ENCODE data around the gene CSMD2. TPM values are rescaled to one million over a fixed set of nuclear protein-coding genes. Genes with fewer than 3 reads are reported as not detected.

CSMD2 gene
- total and polyA plus RNA-seq, 8 donors = 0.20 to 0.81 (median 0.47) TPM

DNA sequence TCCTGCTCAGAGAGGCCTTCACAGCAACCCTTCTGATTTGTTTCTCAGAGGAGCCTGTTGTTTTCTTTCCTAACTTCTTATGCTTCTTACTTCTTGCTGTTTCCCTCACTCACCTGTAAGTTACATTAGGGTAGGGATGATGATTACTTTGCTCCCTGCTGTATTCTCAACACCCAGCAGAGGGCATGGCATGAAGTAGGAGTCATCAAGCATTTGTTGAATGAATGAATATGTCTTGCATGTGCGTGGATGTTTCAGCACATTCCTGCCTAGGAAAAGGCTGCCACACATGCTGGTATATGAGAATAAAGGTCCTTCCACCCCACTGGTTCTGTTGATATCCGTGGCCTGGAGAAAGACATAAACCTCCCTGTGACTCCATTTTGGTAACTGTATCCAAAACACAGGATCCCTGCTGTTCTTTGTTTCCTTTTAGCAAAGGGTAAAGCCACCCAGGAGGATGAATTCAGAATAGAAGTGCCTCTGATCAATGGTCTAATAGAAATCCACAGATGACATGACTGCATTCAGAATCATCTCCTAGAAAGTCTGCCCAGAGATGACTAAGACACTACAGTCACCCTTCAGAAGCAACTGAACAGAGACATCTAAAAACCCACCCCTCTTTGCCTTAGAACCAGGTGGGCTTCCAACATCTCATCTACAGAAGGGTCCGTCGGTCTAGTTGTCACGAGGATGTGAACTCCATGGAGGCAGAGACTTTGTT lies 523.8 kb downstream of the CSMD2 start:
- intact Hi-C loops (cut with DNase I) = no loop called here
- ATAC-seq = peak; percentile 51
- H3K4me1 ChIP-seq = no peaks in the 10 kb centered on the region
- H3K36me3 ChIP-seq = no peaks in the 10 kb centered on the region
- DNase-seq = no peak
- H3K27me3 ChIP-seq = peaks cover 0 to 20% of the 10 kb centered on the region in 2 donors
- no peak overlapping the region for H3K4me3 ChIP-seq
- H3K9me3 ChIP-seq = no peaks in the 10 kb centered on the region
- no peak overlapping the region for H3K27ac ChIP-seq
- TF ChIP-seq, protein P1, sequence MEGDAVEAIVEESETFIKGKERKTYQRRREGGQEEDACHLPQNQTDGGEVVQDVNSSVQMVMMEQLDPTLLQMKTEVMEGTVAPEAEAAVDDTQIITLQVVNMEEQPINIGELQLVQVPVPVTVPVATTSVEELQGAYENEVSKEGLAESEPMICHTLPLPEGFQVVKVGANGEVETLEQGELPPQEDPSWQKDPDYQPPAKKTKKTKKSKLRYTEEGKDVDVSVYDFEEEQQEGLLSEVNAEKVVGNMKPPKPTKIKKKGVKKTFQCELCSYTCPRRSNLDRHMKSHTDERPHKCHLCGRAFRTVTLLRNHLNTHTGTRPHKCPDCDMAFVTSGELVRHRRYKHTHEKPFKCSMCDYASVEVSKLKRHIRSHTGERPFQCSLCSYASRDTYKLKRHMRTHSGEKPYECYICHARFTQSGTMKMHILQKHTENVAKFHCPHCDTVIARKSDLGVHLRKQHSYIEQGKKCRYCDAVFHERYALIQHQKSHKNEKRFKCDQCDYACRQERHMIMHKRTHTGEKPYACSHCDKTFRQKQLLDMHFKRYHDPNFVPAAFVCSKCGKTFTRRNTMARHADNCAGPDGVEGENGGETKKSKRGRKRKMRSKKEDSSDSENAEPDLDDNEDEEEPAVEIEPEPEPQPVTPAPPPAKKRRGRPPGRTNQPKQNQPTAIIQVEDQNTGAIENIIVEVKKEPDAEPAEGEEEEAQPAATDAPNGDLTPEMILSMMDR (IDR thresholded peaks at IDR 0.05) = no peak

DNA sequence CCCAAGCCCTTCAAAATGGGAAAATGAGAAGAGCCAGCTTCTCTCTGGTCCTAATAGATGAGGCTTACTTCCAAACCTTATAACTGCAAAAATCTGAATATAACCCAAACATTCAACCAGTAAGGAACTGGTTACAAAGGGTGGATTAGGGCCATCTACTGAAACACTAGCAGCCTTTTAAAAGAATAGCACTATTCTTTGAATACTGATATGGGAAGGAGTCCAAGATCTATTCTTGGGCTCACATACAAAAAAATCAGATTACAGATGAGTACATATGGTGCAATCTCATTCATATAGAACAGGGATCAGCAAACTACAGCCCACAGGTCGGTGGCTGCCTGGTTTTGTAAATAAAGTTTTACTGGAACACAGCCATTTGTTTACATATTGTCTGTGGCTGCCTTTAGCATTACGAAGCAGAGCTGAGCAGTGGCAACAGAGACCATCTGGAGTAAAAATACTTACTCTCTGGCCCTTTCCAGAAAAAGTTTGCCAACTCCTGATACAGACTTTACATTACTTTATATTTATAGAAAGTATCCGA lies 524.8 kb downstream of the CSMD2 start:
- H3K4me1 ChIP-seq = no peaks in the 10 kb centered on the region
- peaks cover 0 to 26% of the 10 kb centered on the region in 2 donors for H3K27me3 ChIP-seq
- no peak overlapping the region for H3K27ac ChIP-seq
- DNase-seq (no peak), ATAC-seq (no peak)
- no peaks in the 10 kb centered on the region for H3K9me3 ChIP-seq
- no peaks in the 10 kb centered on the region for H3K36me3 ChIP-seq
- H3K4me3 ChIP-seq = no peak overlapping the region
- TF ChIP-seq, protein P1 (IDR thresholded peaks at IDR 0.05) = no peak
- intact Hi-C loops (cut with DNase I) = no loop called here

DNA sequence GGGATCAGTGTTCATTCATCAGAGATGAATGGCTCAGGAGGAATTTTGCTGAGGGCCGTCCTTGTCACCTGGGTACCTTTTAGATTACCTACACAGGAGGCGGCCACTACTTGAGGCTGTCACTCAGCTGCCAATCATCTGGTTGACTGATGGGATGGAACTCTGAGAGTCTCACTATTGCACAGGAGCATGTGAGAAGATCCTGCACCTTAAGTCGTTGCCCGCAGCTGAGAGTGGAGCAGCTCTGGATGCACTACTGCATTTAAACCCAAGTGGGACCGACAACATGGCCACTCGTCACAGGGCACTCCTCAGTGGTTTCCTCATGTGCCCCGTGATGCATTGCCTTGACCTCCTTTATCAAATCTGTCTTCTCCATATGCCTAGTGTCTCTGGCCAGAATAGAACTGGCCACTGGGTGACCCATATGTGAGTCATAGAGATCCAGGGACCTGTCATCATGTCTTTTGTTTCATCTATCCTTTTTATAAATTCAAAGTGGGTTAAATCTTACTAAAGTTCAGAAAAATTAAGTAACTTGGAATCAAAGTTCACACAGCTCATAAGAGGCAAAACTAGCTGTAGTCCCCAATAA lies 527.1 kb downstream of the CSMD2 start:
- Histone ChIP-seq H3K4me3 (no peak overlapping the region), H3K27me3 (peaks cover 6 to 43% of the 10 kb centered on the region in 2 donors), H3K4me1 (no peaks in the 10 kb centered on the region), H3K36me3 (no peaks in the 10 kb centered on the region), H3K27ac (no peak overlapping the region), H3K9me3 (no peaks in the 10 kb centered on the region)
- TF ChIP-seq, protein P1 (IDR thresholded peaks at IDR 0.05) = no peak
- ATAC-seq = no peak
- DNase-seq = no peak
- intact Hi-C loops (cut with DNase I) = loop anchor here in 1 of 2 donors (10.0 kb wide), 1 partner anchor 957 kb away; no protein-coding TSS in a partner anchor

DNA sequence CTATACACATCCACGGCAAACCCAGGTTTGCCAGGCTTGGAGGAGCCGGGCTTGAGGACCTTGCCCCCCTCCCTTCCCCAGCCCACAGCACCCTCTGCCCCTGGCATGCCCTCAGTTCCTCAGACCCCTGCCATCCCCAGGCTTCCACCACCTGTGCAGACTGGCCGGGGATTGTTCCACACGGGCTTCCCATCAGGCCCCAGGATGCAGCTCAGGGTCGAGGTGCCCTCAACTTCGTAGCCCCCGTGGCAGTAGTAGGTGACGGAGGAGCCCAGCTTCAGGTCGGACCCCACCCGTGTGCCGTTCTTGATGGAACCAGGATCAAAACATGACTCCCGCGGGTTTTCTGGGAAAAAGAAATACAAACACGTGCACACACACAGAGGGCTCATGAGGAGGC lies 528.8 kb downstream of the CSMD2 start:
- Histone ChIP-seq H3K4me1 (no peaks in the 10 kb centered on the region), H3K36me3 (no peaks in the 10 kb centered on the region), H3K4me3 (no peak overlapping the region), H3K9me3 (no peaks in the 10 kb centered on the region), H3K27me3 (peaks cover 6 to 27% of the 10 kb centered on the region in 2 donors), H3K27ac (no peak overlapping the region)
- no peak for ATAC-seq
- TF ChIP-seq, protein P1 (IDR thresholded peaks at IDR 0.05) = no peak
- no peak for DNase-seq
- intact Hi-C loops (cut with DNase I) = loop anchor here in 1 of 2 donors (10.0 kb wide), 1 partner anchor 959 kb away; no protein-coding TSS in a partner anchor
